GM18907 (cell line): ENCODE results near the gene PDE7B.

Experiments used
- ATAC-seq: cut with Tn5 transposase; IDR thresholded peaks from one replicate; pipeline ENCODE4 v1.9.1; 2021; ENCODE audit warnings: mild to moderate bottlenecking, moderate library complexity; ENCODE audit not compliant: unreplicated experiment

The PDE7B gene

GRCh38 chr6:135976585-135976984 lies 125.1 kb downstream of the PDE7B start:
- ATAC-seq = no peak

- ATAC-seq = no peak
Measured at GRCh38 chr6:135983093-135983492, 131.6 kb downstream of the PDE7B start.

- no peak for ATAC-seq
Measured at GRCh38 chr6:135983718-135984343, 132.3 kb downstream of the PDE7B start.

- no peak for ATAC-seq
Measured at GRCh38 chr6:135985471-135985870, 134.0 kb downstream of the PDE7B start.

GRCh38 chr6:135987226-135987625 lies 135.7 kb downstream of the PDE7B start:
- ATAC-seq = no peak

GRCh38 chr6:135990439-135990838 lies 138.9 kb downstream of the PDE7B start:
- no peak for ATAC-seq

- no peak for ATAC-seq
Measured at GRCh38 chr6:135990855-135991464, 139.5 kb downstream of the PDE7B start.

- no peak for ATAC-seq
Measured at GRCh38 chr6:135992739-135993138, 141.2 kb downstream of the PDE7B start.

- no peak for ATAC-seq
Measured at GRCh38 chr6:135993361-135993760, 141.9 kb downstream of the PDE7B start.

GRCh38 chr6:135994857-135995544 lies 143.5 kb downstream of the PDE7B start:
- ATAC-seq = no peak

- no peak for ATAC-seq
Measured at GRCh38 chr6:135995545-135995898, 144.0 kb downstream of the PDE7B start.

- ATAC-seq = no peak
Measured at GRCh38 chr6:135996668-135997067, 145.2 kb downstream of the PDE7B start.

- ATAC-seq = no peak
Measured at GRCh38 chr6:135999393-135999792, 147.9 kb downstream of the PDE7B start.

- ATAC-seq = no peak
Measured at GRCh38 chr6:136007345-136007744, 155.8 kb downstream of the PDE7B start.

- no peak for ATAC-seq
Measured at GRCh38 chr6:136011475-136011874, 160.0 kb downstream of the PDE7B start.

GRCh38 chr6:136012198-136012887 lies 160.8 kb downstream of the PDE7B start:
- ATAC-seq = no peak

- ATAC-seq = no peak
Measured at GRCh38 chr6:136012943-136013342, 161.4 kb downstream of the PDE7B start.

GRCh38 chr6:136014454-136015437 lies 163.2 kb downstream of the PDE7B start:
- no peak for ATAC-seq

GRCh38 chr6:136015531-136015930 lies 164.0 kb downstream of the PDE7B start:
- ATAC-seq = no peak
